ENCODE results near the gene ZBED6.
A peak's percentile ranks its signal among the peaks of the same experiment; 100 is the strongest.
"Not testable (repeated sequence)": the region's sequence is repeated elsewhere in the genome, so short reads cannot be mapped to it uniquely, and the experiment has no call there.

Gene ZBED6

GRCh38 chr1:203797216-203797615, 1.8 kb downstream of the ZBED6 start:
- DNase-seq = no peak
- no peak for TF ChIP-seq POLR2A (IDR thresholded peaks at IDR 0.05; ENCODE audit: low read length)
- no peak for TF ChIP-seq GATA1 (IDR thresholded peaks at IDR 0.05; ENCODE audit: low read depth, low read length)

- no peak for TF ChIP-seq GATA1 (IDR thresholded peaks at IDR 0.05; ENCODE audit: low read depth, low read length)
- TF ChIP-seq POLR2A (IDR thresholded peaks at IDR 0.05; ENCODE audit: low read length) = no peak
- DNase-seq = no peak
These were observed 2.7 kb downstream of the ZBED6 start for GRCh38 chr1:203797948-203798655.

- no peak for TF ChIP-seq GATA1 (IDR thresholded peaks at IDR 0.05; ENCODE audit: low read depth, low read length)
- no peak for TF ChIP-seq POLR2A (IDR thresholded peaks at IDR 0.05; ENCODE audit: low read length)
- DNase-seq = no peak
These were observed 3.7 kb downstream of the ZBED6 start for GRCh38 chr1:203799157-203799556.

DNA sequence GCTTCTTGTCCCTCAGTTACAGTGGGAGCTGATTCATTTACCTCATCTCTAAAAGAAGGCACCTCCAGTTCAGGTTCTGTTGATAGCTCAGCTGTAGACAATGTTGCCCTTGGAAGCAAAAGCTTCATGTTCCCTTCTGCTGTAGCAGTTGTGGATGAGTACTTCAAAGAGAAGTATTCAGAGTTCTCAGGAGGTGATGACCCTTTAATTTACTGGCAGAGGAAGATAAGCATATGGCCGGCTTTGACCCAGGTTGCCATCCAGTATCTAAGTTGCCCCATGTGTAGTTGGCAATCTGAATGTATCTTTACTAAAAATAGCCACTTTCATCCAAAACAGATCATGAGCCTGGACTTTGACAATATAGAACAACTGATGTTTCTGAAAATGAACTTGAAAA, 4.5 kb downstream of the ZBED6 start:
- TF ChIP-seq POLR2A (IDR thresholded peaks at IDR 0.05; ENCODE audit: low read length) (no peak), GATA1 (IDR thresholded peaks at IDR 0.05; ENCODE audit: low read depth, low read length) (no peak)
- peak; percentile 63 to 81 for DNase-seq

DNA sequence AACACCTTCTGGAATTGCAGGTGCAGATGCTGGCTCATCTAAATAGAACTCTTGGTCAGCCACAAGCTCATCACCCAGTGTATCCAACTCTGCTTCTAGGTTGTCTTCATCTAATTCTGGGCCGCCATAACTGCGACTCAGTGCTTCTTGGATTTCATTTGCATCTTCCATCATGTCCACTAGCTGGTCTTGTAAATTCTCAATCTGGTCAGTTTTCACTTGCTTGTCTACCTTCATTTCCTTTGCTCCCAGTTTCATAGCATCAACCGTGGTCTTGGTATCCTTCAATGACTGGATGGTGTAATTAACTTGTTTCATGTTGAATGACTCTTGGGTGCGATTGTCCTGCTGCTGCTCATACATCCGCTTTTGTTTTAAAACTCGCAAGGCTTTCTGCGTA, 10.3 kb downstream of the ZBED6 start:
- TF ChIP-seq GATA1 (IDR thresholded peaks at IDR 0.05; ENCODE audit: low read depth, low read length) (no peak), POLR2A (IDR thresholded peaks at IDR 0.05; ENCODE audit: low read length) (no peak)

DNA sequence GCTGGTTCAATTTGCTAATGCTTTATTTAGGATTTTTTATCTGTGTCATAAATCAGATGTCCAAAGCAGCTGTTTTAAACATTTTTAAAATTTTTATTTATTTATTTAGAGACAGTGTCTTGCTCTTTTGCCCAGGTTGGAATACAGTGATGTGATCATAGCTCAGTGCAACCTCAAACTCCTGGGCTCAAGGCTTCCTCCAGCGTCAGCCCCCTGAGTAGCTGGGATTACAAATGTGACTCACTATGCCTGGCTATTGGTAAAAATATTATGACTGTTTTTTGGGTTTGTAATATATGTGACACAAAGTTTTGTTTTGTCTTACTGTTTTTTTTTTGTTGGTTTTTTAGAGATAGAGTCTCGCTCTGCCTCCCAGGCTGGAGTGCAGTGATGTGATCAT, 11.8 kb downstream of the ZBED6 start:
- DNase-seq = no peak
- no peak for TF ChIP-seq POLR2A (IDR thresholded peaks at IDR 0.05; ENCODE audit: low read length)
- no peak for TF ChIP-seq GATA1 (IDR thresholded peaks at IDR 0.05; ENCODE audit: low read depth, low read length)

More for the DNA sequence above, 10.3 kb downstream of the ZBED6 start:
- DNase-seq = no peak

DNA sequence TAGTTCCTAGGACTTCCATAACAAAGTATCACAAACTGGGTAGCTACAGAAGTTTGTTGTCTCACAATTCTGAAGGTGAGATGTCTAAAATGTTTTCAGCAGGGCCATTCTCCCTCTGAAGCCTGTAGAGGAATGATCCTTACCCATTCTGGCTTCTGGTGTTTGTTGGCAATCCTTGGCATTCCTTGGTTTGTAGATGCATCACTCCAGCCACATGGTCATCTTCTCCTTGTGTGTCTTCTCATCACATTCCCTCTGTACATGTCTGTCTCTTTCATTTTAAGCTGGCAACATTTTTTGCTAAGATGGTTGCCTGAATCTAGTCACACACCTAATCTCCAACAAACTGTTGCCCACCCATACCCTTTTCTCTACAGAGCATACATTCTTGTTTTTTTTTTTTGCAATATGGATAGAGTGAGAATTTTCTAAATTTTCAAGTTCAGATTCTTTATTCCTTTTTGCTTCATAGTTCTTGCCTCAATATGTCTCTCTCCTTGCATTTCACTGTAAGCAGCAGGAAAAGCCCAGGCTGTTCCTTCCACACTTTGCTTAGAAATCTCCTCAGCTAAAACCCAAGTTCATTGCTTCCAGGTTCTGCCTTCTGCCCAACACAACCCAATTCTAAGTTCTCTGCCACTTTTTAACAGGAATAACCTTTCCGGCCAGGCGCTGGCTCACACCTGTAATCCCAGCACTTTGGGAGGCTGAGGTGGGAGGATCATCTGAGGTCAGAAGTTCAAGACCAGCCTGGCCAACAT, 18.3 kb downstream of the ZBED6 start:
- no peak for TF ChIP-seq POLR2A (IDR thresholded peaks at IDR 0.05; ENCODE audit: low read length)
- no peak for TF ChIP-seq GATA1 (IDR thresholded peaks at IDR 0.05; ENCODE audit: low read depth, low read length)
- no peak for DNase-seq

DNA sequence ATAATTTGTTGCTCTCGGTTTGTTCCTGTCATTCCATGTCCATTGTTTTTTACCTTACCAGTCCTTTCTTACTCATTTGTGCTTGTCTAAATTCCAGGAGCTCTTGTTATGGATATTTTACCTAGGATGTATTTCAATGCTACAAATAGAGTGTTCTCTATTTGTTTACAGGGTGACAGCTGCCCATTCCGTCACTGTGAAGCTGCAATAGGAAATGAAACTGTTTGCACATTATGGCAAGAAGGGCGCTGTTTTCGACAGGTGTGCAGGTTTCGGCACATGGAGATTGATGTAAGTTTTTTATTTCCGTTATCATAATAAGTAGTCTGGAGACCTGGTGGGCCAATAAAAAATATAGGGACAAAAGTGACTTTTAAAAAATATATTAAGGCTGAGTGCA, 23.0 kb downstream of the ZBED6 start:
- no peak for TF ChIP-seq GATA1 (IDR thresholded peaks at IDR 0.05; ENCODE audit: low read depth, low read length)
- no peak for TF ChIP-seq POLR2A (IDR thresholded peaks at IDR 0.05; ENCODE audit: low read length)

DNA sequence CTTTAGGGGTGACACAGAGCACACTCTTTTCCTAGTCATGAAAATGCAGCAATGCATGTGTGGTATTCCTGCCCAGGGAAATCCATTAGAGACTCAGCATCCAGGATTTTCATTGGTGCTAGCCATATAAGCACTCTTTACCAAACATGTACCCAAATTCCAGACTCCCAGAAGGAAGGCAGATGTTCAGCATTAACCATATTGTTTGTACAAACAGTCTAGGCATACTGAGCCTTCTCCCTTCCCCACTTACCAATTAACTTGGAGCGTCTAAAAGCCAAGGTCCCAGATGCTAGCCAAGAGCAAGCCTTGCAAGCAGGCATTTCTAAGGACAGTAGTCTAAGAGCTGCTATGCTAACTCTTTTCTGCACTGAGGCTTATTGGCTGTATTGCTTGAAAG, 27.9 kb downstream of the ZBED6 start:
- no peak for DNase-seq
- TF ChIP-seq GATA1 (IDR thresholded peaks at IDR 0.05; ENCODE audit: low read depth, low read length) (no peak), POLR2A (IDR thresholded peaks at IDR 0.05; ENCODE audit: low read length) (no peak)

More for the DNA sequence above, 23.0 kb downstream of the ZBED6 start:
- no peak for DNase-seq

GRCh38 chr1:203826175-203826574, 30.8 kb downstream of the ZBED6 start:
- DNase-seq = no peak
- no peak for TF ChIP-seq POLR2A (IDR thresholded peaks at IDR 0.05; ENCODE audit: low read length)
- TF ChIP-seq GATA1 (IDR thresholded peaks at IDR 0.05; ENCODE audit: low read depth, low read length) = no peak

GRCh38 chr1:203828002-203828401, 32.6 kb downstream of the ZBED6 start:
- DNase-seq = no peak
- TF ChIP-seq POLR2A (IDR thresholded peaks at IDR 0.05; ENCODE audit: low read length) = no peak
- no peak for TF ChIP-seq GATA1 (IDR thresholded peaks at IDR 0.05; ENCODE audit: low read depth, low read length)

GRCh38 chr1:203828503-203828902, 33.1 kb downstream of the ZBED6 start:
- DNase-seq = no peak
- TF ChIP-seq POLR2A (IDR thresholded peaks at IDR 0.05; ENCODE audit: low read length) (no peak), GATA1 (IDR thresholded peaks at IDR 0.05; ENCODE audit: low read depth, low read length) (no peak)

GRCh38 chr1:203829247-203829646, 33.8 kb downstream of the ZBED6 start:
- not testable (repeated sequence) for DNase-seq

GRCh38 chr1:203835476-203835875, 40.1 kb downstream of the ZBED6 start:
- TF ChIP-seq POLR2A (IDR thresholded peaks at IDR 0.05; ENCODE audit: low read length) = no peak
- TF ChIP-seq GATA1 (IDR thresholded peaks at IDR 0.05; ENCODE audit: low read depth, low read length) = no peak
- DNase-seq = peak in 1 of 2 experiments; percentile 9

DNA sequence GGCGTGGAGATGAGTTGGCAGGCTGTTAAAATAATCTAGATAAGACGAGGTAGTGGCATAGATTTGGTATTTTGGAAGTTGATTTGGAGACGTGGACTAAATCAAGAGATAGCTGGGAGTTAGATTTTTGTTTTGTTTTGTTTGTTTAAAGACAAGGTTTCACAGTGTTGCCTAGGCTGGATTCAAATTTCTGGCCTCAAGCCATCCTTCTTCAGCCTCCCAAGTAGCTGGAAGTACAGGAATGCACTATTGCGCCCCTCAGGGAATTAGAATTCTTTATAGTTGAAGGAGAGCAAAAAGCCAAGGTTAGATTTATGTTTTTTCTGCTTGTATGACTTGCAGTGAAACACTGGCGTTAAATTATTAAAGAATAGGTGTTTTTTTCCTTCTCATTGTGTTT, 43.7 kb downstream of the ZBED6 start:
- no peak for DNase-seq
- no peak for TF ChIP-seq GATA1 (IDR thresholded peaks at IDR 0.05; ENCODE audit: low read depth, low read length)
- no peak for TF ChIP-seq POLR2A (IDR thresholded peaks at IDR 0.05; ENCODE audit: low read length)
